Inflammatory macrophage (primary cell): Measurements from ENCODE around the gene NRXN3.

Source experiments
- DNase-seq, 2 donors: peaks; one replicate each; pipeline ENCODE4 v3.0.0-alpha.2; 2020 to 2022

NRXN3 gene

GRCh38 chr14:78327426-78328221, 157.5 kb downstream of the NRXN3 start:
- no peak for DNase-seq

- DNase-seq, result no peak
These were observed 159.2 kb downstream of the NRXN3 start for GRCh38 chr14:78329371-78329770.

GRCh38 chr14:78335531-78335930, 165.4 kb downstream of the NRXN3 start:
- peak; percentile 8 to 23 for DNase-seq

- DNase-seq, result no peak
These were observed 170.1 kb downstream of the NRXN3 start for GRCh38 chr14:78340250-78340649.

- no peak for DNase-seq
These were observed 171.7 kb downstream of the NRXN3 start for GRCh38 chr14:78341827-78342389.

GRCh38 chr14:78342879-78343278, 172.7 kb downstream of the NRXN3 start:
- DNase-seq, result no peak

- no peak for DNase-seq
These were observed 174.1 kb downstream of the NRXN3 start for GRCh38 chr14:78344290-78344689.

- DNase-seq, result no peak
These were observed 175.1 kb downstream of the NRXN3 start for GRCh38 chr14:78345131-78345744.

GRCh38 chr14:78346747-78347146, 176.6 kb downstream of the NRXN3 start:
- DNase-seq, result no peak

- no peak for DNase-seq
These were observed 184.9 kb downstream of the NRXN3 start for GRCh38 chr14:78355109-78355508.

- no peak for DNase-seq
These were observed 186.2 kb downstream of the NRXN3 start for GRCh38 chr14:78356391-78356790.

- DNase-seq, result no peak
These were observed 188.4 kb downstream of the NRXN3 start for GRCh38 chr14:78358591-78358990.

GRCh38 chr14:78359581-78359980, 189.4 kb downstream of the NRXN3 start:
- DNase-seq, result no peak

- DNase-seq, result no peak
These were observed 192.8 kb downstream of the NRXN3 start for GRCh38 chr14:78363008-78363407.

- no peak for DNase-seq
These were observed 197.2 kb downstream of the NRXN3 start for GRCh38 chr14:78367355-78367754.

- no peak for DNase-seq
These were observed 212.9 kb downstream of the NRXN3 start for GRCh38 chr14:78383060-78383459.

- DNase-seq, result no peak
These were observed 228.0 kb downstream of the NRXN3 start for GRCh38 chr14:78398216-78398615.

GRCh38 chr14:78399316-78399889, 229.2 kb downstream of the NRXN3 start:
- DNase-seq, result peak in 1 of 2 donors; percentile 7

GRCh38 chr14:78401866-78402265, 231.7 kb downstream of the NRXN3 start:
- DNase-seq, result no peak

GRCh38 chr14:78403278-78403815, 233.2 kb downstream of the NRXN3 start:
- DNase-seq, result no peak

- no peak for DNase-seq
These were observed 235.1 kb downstream of the NRXN3 start for GRCh38 chr14:78405079-78405856.

- no peak for DNase-seq
These were observed 242.3 kb downstream of the NRXN3 start for GRCh38 chr14:78412475-78412874.

- no peak for DNase-seq
These were observed 244.0 kb downstream of the NRXN3 start for GRCh38 chr14:78414172-78414571.
